HG03521 (cell line): ENCODE measurements around the gene RANBP2.

ENCODE experiments used
- ATAC-seq: cut with Tn5 transposase; IDR thresholded peaks from one replicate; pipeline ENCODE4 v1.9.1; 2021; ENCODE audit warnings: mild to moderate bottlenecking, moderate library complexity; ENCODE audit not compliant: unreplicated experiment

The RANBP2 gene

GRCh38 chr2:108776475-108776874 is 57.2 kb downstream of the RANBP2 start:
- ATAC-seq: peak; percentile 46

- no peak for ATAC-seq
Measured at GRCh38 chr2:108778857-108779256, 59.6 kb downstream of the RANBP2 start.

GRCh38 chr2:108786008-108786353 is 66.7 kb downstream of the RANBP2 start:
- no peak for ATAC-seq

GRCh38 chr2:108786354-108787215 is 67.3 kb downstream of the RANBP2 start, which contains the start of gene CCDC138:
Gene CCDC138, plus strand, starts transcription at chr2:108786771. Its CDS starts 52 bp downstream, at chr2:108786823.
- ATAC-seq: peak; percentile 96

GRCh38 chr2:108787216-108787541 is 67.9 kb downstream of the RANBP2 start:
- ATAC-seq: no peak

- ATAC-seq: no peak
Measured at GRCh38 chr2:108803045-108803736, 83.9 kb downstream of the RANBP2 start.

GRCh38 chr2:108805032-108805431 is 85.8 kb downstream of the RANBP2 start:
- no peak for ATAC-seq

GRCh38 chr2:108805782-108806181 is 86.5 kb downstream of the RANBP2 start:
- no peak for ATAC-seq

GRCh38 chr2:108806371-108807113 is 87.3 kb downstream of the RANBP2 start:
- no peak for ATAC-seq

- no peak for ATAC-seq
Measured at GRCh38 chr2:108809936-108810335, 90.7 kb downstream of the RANBP2 start.

GRCh38 chr2:108810993-108811957 is 92.0 kb downstream of the RANBP2 start:
- ATAC-seq: no peak

GRCh38 chr2:108813732-108814131 is 94.5 kb downstream of the RANBP2 start:
- ATAC-seq: no peak

- no peak for ATAC-seq
Measured at GRCh38 chr2:108820482-108820881, 101.2 kb downstream of the RANBP2 start.

GRCh38 chr2:108823286-108823685 is 104.0 kb downstream of the RANBP2 start:
- ATAC-seq: no peak

GRCh38 chr2:108824316-108825070 is 105.2 kb downstream of the RANBP2 start:
- no peak for ATAC-seq

GRCh38 chr2:108825254-108825653 is 106.0 kb downstream of the RANBP2 start:
- no peak for ATAC-seq

- no peak for ATAC-seq
Measured at GRCh38 chr2:108825736-108826135, 106.5 kb downstream of the RANBP2 start.

- no peak for ATAC-seq
Measured at GRCh38 chr2:108829578-108830310, 110.5 kb downstream of the RANBP2 start.

- ATAC-seq: no peak
Measured at GRCh38 chr2:108833219-108833618, 113.9 kb downstream of the RANBP2 start.
